ENCODE results near the gene SULT2A1.

DNA sequence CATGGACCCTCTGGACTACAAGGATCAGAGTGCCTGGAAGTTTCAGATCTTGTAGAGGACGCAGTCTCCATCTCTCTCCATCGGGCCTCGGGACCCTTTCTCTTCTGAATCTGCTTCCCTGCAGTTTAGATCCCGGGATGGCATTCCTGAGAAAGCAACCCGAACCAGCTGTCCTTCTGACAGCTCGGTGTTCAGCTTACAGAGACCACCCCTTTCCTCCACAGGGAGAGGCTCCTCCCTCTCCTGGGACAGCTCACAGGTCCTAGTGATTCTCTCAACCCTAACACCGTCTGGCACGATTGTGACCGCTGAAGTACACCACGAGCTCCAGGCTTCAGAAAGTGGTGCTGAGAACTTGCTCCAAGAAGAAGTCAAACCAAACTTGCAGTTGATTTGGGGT, 46.2 kb downstream of the SULT2A1 start:
- TF ChIP-seq EZH2 (IDR thresholded peaks at IDR 0.05; ENCODE audit: low read length, missing control alignments): no peak
- TF ChIP-seq, protein P1, sequence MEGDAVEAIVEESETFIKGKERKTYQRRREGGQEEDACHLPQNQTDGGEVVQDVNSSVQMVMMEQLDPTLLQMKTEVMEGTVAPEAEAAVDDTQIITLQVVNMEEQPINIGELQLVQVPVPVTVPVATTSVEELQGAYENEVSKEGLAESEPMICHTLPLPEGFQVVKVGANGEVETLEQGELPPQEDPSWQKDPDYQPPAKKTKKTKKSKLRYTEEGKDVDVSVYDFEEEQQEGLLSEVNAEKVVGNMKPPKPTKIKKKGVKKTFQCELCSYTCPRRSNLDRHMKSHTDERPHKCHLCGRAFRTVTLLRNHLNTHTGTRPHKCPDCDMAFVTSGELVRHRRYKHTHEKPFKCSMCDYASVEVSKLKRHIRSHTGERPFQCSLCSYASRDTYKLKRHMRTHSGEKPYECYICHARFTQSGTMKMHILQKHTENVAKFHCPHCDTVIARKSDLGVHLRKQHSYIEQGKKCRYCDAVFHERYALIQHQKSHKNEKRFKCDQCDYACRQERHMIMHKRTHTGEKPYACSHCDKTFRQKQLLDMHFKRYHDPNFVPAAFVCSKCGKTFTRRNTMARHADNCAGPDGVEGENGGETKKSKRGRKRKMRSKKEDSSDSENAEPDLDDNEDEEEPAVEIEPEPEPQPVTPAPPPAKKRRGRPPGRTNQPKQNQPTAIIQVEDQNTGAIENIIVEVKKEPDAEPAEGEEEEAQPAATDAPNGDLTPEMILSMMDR (conservative IDR thresholded peaks at IDR 0.05 in 1 of 2, IDR thresholded peaks at IDR 0.05 in 1 of 2; ENCODE audit: low read depth in 1 of 2, low read length in 2 of 2): no peak

All from fibroblast of lung (primary cell).